IgD-negative memory B cell (primary cell): ENCODE data around the gene CD300E. TPM values are rescaled to one million over a fixed set of nuclear protein-coding genes. Genes with fewer than 3 reads are reported as not detected.
A peak's percentile ranks its signal among the peaks of the same experiment; 100 is the strongest.

Source experiments
- H3K27ac Mint-ChIP-seq, 3 donors: one replicate each; pipeline ENCODE4 v1.8.0; 2020 to 2022; ENCODE audit warnings: mild to moderate bottlenecking in 3 of 3, mixed read lengths in 3 of 3, moderate library complexity in 1 of 3
- H3K27me3 Mint-ChIP-seq: one replicate; pipeline ENCODE4 v1.8.0; 2021; ENCODE audit warnings: mixed read lengths
- H3K36me3 Mint-ChIP-seq: one replicate; pipeline ENCODE4 v1.8.0; 2020; ENCODE audit warnings: mild to moderate bottlenecking, mixed read lengths
- H3K4me1 Mint-ChIP-seq, 3 donors: one replicate each; pipeline ENCODE4 v1.8.0; 2020 to 2022; ENCODE audit warnings: mixed read lengths in 3 of 3, mild to moderate bottlenecking in 1 of 3
- H3K4me3 Mint-ChIP-seq, 4 donors: one replicate each; pipeline ENCODE4 v1.8.0; 2020 to 2022; ENCODE audit warnings: mild to moderate bottlenecking in 4 of 4, mixed read lengths in 4 of 4, moderate library complexity in 3 of 4
- H3K9me3 Mint-ChIP-seq, 3 donors: one replicate each; pipeline ENCODE4 v1.8.0; 2020 to 2021; ENCODE audit warnings: mixed read lengths in 3 of 3, mild to moderate bottlenecking in 1 of 3
- polyA plus RNA-seq: library from polyadenylated mRNA; unstranded; fragments of 300-500 nt; fragmentation: Illumina TruSeq; gene quantifications from one replicate; pipeline ENCODE4 v1.2.3, GENCODE V29; 2021

CD300E gene
- 0.11 TPM for polyA plus RNA-seq

- Mint-ChIP-seq H3K36me3 (no peaks in the 10 kb centered on the region), H3K9me3 (peaks cover 0 to 11% (median 0%) of the 10 kb centered on the region in 3 donors), H3K27ac (no peak within 1 kb of the TSS), H3K4me3 (peak within 1 kb of the TSS in 1 of 4 donors; percentile 6), H3K27me3 (peaks cover 11% of the 10 kb centered on the region), H3K4me1 (peaks cover 0 to 2% (median 2%) of the 10 kb centered on the region in 3 donors)
These were observed at the start of gene CD300E for GRCh38 chr17:74623693-74624093. TSS of gene CD300E (minus strand) at chr17:74623738. CDS start at chr17:74623621, 117 bp downstream.

GRCh38 chr17:74671031-74671771, 47.7 kb upstream of the CD300E start:
- H3K9me3 Mint-ChIP-seq = no peaks in the 10 kb centered on the region
- no peaks in the 10 kb centered on the region for H3K4me1 Mint-ChIP-seq
- no peak overlapping the region for H3K4me3 Mint-ChIP-seq
- no peaks in the 10 kb centered on the region for H3K36me3 Mint-ChIP-seq
- H3K27ac Mint-ChIP-seq = no peak overlapping the region
- H3K27me3 Mint-ChIP-seq = peaks cover 42% of the 10 kb centered on the region

- no peaks in the 10 kb centered on the region for H3K4me1 Mint-ChIP-seq
- no peak overlapping the region for H3K4me3 Mint-ChIP-seq
- no peaks in the 10 kb centered on the region for H3K36me3 Mint-ChIP-seq
- H3K27me3 Mint-ChIP-seq = peaks cover 44% of the 10 kb centered on the region
- no peak overlapping the region for H3K27ac Mint-ChIP-seq
- H3K9me3 Mint-ChIP-seq = no peaks in the 10 kb centered on the region
These were observed 46.8 kb upstream of the CD300E start for GRCh38 chr17:74670329-74670728.

GRCh38 chr17:74663561-74663960, 40.0 kb upstream of the CD300E start:
- no peak overlapping the region for H3K27ac Mint-ChIP-seq
- peaks cover 0 to 5% (median 2%) of the 10 kb centered on the region in 3 donors for H3K4me1 Mint-ChIP-seq
- H3K9me3 Mint-ChIP-seq = peaks cover 0 to 4% (median 2%) of the 10 kb centered on the region in 3 donors
- H3K27me3 Mint-ChIP-seq = peaks cover 45% of the 10 kb centered on the region
- peaks cover 2% of the 10 kb centered on the region for H3K36me3 Mint-ChIP-seq
- no peak overlapping the region for H3K4me3 Mint-ChIP-seq

GRCh38 chr17:74659889-74660288, 36.4 kb upstream of the CD300E start:
- Mint-ChIP-seq H3K4me3 (no peak overlapping the region), H3K27ac (no peak overlapping the region), H3K27me3 (peaks cover 35% of the 10 kb centered on the region), H3K4me1 (peaks cover 7 to 11% (median 7%) of the 10 kb centered on the region in 3 donors), H3K36me3 (peaks cover 4% of the 10 kb centered on the region), H3K9me3 (peaks cover 0 to 4% (median 2%) of the 10 kb centered on the region in 3 donors)

GRCh38 chr17:74658620-74659019, 35.1 kb upstream of the CD300E start:
- Mint-ChIP-seq H3K4me1 (peaks cover 6 to 8% (median 7%) of the 10 kb centered on the region in 3 donors), H3K36me3 (peaks cover 4% of the 10 kb centered on the region), H3K4me3 (no peak overlapping the region), H3K27me3 (peaks cover 30% of the 10 kb centered on the region), H3K9me3 (peaks cover 0 to 4% (median 2%) of the 10 kb centered on the region in 3 donors), H3K27ac (no peak overlapping the region)

GRCh38 chr17:74654742-74655141, 31.2 kb upstream of the CD300E start:
- peaks cover 6 to 7% (median 7%) of the 10 kb centered on the region in 3 donors for H3K4me1 Mint-ChIP-seq
- peaks cover 22% of the 10 kb centered on the region for H3K27me3 Mint-ChIP-seq
- no peaks in the 10 kb centered on the region for H3K9me3 Mint-ChIP-seq
- H3K4me3 Mint-ChIP-seq = no peak overlapping the region
- H3K27ac Mint-ChIP-seq = no peak overlapping the region
- H3K36me3 Mint-ChIP-seq = peaks cover 3% of the 10 kb centered on the region

GRCh38 chr17:74652020-74652419, 28.5 kb upstream of the CD300E start:
- Mint-ChIP-seq H3K27me3 (peaks cover 30% of the 10 kb centered on the region), H3K4me3 (no peak overlapping the region), H3K27ac (no peak overlapping the region), H3K36me3 (no peaks in the 10 kb centered on the region), H3K4me1 (peaks cover 0 to under 1% (median 0%) of the 10 kb centered on the region in 3 donors), H3K9me3 (no peaks in the 10 kb centered on the region)

- H3K36me3 Mint-ChIP-seq = peaks cover 1% of the 10 kb centered on the region
- no peaks in the 10 kb centered on the region for H3K9me3 Mint-ChIP-seq
- peaks cover 9 to 10% (median 10%) of the 10 kb centered on the region in 3 donors for H3K4me1 Mint-ChIP-seq
- no peak overlapping the region for H3K4me3 Mint-ChIP-seq
- peaks cover 36% of the 10 kb centered on the region for H3K27me3 Mint-ChIP-seq
- no peak overlapping the region for H3K27ac Mint-ChIP-seq
These were observed 26.4 kb upstream of the CD300E start for GRCh38 chr17:74649909-74650308.

GRCh38 chr17:74647871-74648672, 24.5 kb upstream of the CD300E start:
- peaks cover 38% of the 10 kb centered on the region for H3K27me3 Mint-ChIP-seq
- H3K36me3 Mint-ChIP-seq = peaks cover 1% of the 10 kb centered on the region
- H3K27ac Mint-ChIP-seq = no peak overlapping the region
- H3K4me3 Mint-ChIP-seq = no peak overlapping the region
- H3K9me3 Mint-ChIP-seq = no peaks in the 10 kb centered on the region
- H3K4me1 Mint-ChIP-seq = peaks cover 20 to 23% (median 20%) of the 10 kb centered on the region in 3 donors

- peaks cover 1% of the 10 kb centered on the region for H3K36me3 Mint-ChIP-seq
- peaks cover 40% of the 10 kb centered on the region for H3K27me3 Mint-ChIP-seq
- H3K9me3 Mint-ChIP-seq = no peaks in the 10 kb centered on the region
- H3K4me3 Mint-ChIP-seq = peak overlapping the region in 1 of 4 donors; percentile 15
- H3K4me1 Mint-ChIP-seq = peaks cover 37 to 40% (median 38%) of the 10 kb centered on the region in 3 donors
- peak overlapping the region in 1 of 3 donors; percentile 9 for H3K27ac Mint-ChIP-seq
These were observed 22.7 kb upstream of the CD300E start for GRCh38 chr17:74646231-74646630.

- Mint-ChIP-seq H3K36me3 (peaks cover 1% of the 10 kb centered on the region), H3K27ac (no peak overlapping the region), H3K27me3 (peaks cover 32% of the 10 kb centered on the region), H3K4me3 (peak overlapping the region in 2 of 4 donors; percentile 41 to 50), H3K4me1 (peaks cover 44 to 49% (median 48%) of the 10 kb centered on the region in 3 donors), H3K9me3 (no peaks in the 10 kb centered on the region)
These were observed 21.5 kb upstream of the CD300E start for GRCh38 chr17:74645010-74645409.

GRCh38 chr17:74644419-74644818, 20.9 kb upstream of the CD300E start:
- H3K4me3 Mint-ChIP-seq = peak overlapping the region in 1 of 4 donors; percentile 6
- peaks cover 27% of the 10 kb centered on the region for H3K27me3 Mint-ChIP-seq
- no peaks in the 10 kb centered on the region for H3K9me3 Mint-ChIP-seq
- peaks cover 1% of the 10 kb centered on the region for H3K36me3 Mint-ChIP-seq
- H3K27ac Mint-ChIP-seq = no peak overlapping the region
- peaks cover 50 to 54% (median 52%) of the 10 kb centered on the region in 3 donors for H3K4me1 Mint-ChIP-seq

GRCh38 chr17:74643826-74644225, 20.3 kb upstream of the CD300E start:
- Mint-ChIP-seq H3K9me3 (no peaks in the 10 kb centered on the region), H3K27me3 (peaks cover 27% of the 10 kb centered on the region), H3K27ac (peak overlapping the region in 1 of 3 donors; percentile 57), H3K4me1 (peaks cover 56 to 59% (median 58%) of the 10 kb centered on the region in 3 donors), H3K36me3 (peaks cover 1% of the 10 kb centered on the region), H3K4me3 (peak overlapping the region in 1 of 4 donors; percentile 41)

- peaks cover 0 to under 1% (median 0%) of the 10 kb centered on the region in 3 donors for H3K9me3 Mint-ChIP-seq
- peaks cover 1% of the 10 kb centered on the region for H3K36me3 Mint-ChIP-seq
- peaks cover 63 to 65% (median 64%) of the 10 kb centered on the region in 3 donors for H3K4me1 Mint-ChIP-seq
- H3K4me3 Mint-ChIP-seq = peak overlapping the region in 3 of 4 donors; percentile 10 to 79 (median 12)
- H3K27me3 Mint-ChIP-seq = peaks cover 27% of the 10 kb centered on the region
- peak overlapping the region in 1 of 3 donors; percentile 57 for H3K27ac Mint-ChIP-seq
These were observed 19.5 kb upstream of the CD300E start for GRCh38 chr17:74642995-74643394.
